GM19467 (cell line): ENCODE measurements around the gene OPHN1.

Source experiments
- ATAC-seq: cut with Tn5 transposase; IDR thresholded peaks from one replicate; pipeline ENCODE4 v1.9.1; 2021; ENCODE audit warnings: mild to moderate bottlenecking, moderate library complexity; ENCODE audit not compliant: unreplicated experiment

Gene OPHN1

GRCh38 chrX:68256990-68257389, 176.3 kb downstream of the OPHN1 start:
- no peak for ATAC-seq

GRCh38 chrX:68254738-68255645, 178.3 kb downstream of the OPHN1 start:
- ATAC-seq: no peak

GRCh38 chrX:68252664-68253063, 180.6 kb downstream of the OPHN1 start:
- ATAC-seq: no peak

GRCh38 chrX:68249903-68250302, 183.4 kb downstream of the OPHN1 start:
- no peak for ATAC-seq

GRCh38 chrX:68249401-68249831, 183.9 kb downstream of the OPHN1 start:
- ATAC-seq: no peak

- no peak for ATAC-seq
These were observed 194.7 kb downstream of the OPHN1 start for GRCh38 chrX:68238568-68238967.

- ATAC-seq: no peak
These were observed 199.0 kb downstream of the OPHN1 start for GRCh38 chrX:68234171-68234910.

GRCh38 chrX:68232206-68232605, 201.1 kb downstream of the OPHN1 start:
- no peak for ATAC-seq

GRCh38 chrX:68209008-68209407, 224.3 kb downstream of the OPHN1 start:
- ATAC-seq: no peak

- no peak for ATAC-seq
These were observed 228.7 kb downstream of the OPHN1 start for GRCh38 chrX:68204521-68205038.

GRCh38 chrX:68203646-68204045, 229.6 kb downstream of the OPHN1 start:
- ATAC-seq: peak; percentile 88

- no peak for ATAC-seq
These were observed 230.1 kb downstream of the OPHN1 start for GRCh38 chrX:68203211-68203610.

GRCh38 chrX:68199062-68199848, 234.0 kb downstream of the OPHN1 start:
- ATAC-seq: no peak

GRCh38 chrX:68196939-68197791, 236.1 kb downstream of the OPHN1 start:
- no peak for ATAC-seq

- no peak for ATAC-seq
These were observed 237.7 kb downstream of the OPHN1 start for GRCh38 chrX:68195561-68195960.

- no peak for ATAC-seq
These were observed 239.5 kb downstream of the OPHN1 start for GRCh38 chrX:68193786-68194185.

- no peak for ATAC-seq
These were observed 240.1 kb downstream of the OPHN1 start for GRCh38 chrX:68193234-68193633.

GRCh38 chrX:68190799-68191198, 242.5 kb downstream of the OPHN1 start:
- no peak for ATAC-seq

- no peak for ATAC-seq
These were observed 246.6 kb downstream of the OPHN1 start for GRCh38 chrX:68186552-68187262.
